ENCODE data around the gene AGAP6.
"Not testable (repeated sequence)": the region's sequence is repeated elsewhere in the genome, so short reads cannot be mapped to it uniquely, and the experiment has no call there.

GRCh38 chr10:50046457-50046856, 58.3 kb downstream of the AGAP6 start:
- TF ChIP-seq CTCF (optimal IDR thresholded peaks at IDR 0.05 in 1 of 3, IDR thresholded peaks at IDR 0.05 in 1 of 3, conservative IDR thresholded peaks at IDR 0.05 in 1 of 3; ENCODE audit: extremely low read depth in 1 of 3, insufficient read depth in 2 of 3, low read length in 3 of 3); EZH2 (IDR thresholded peaks at IDR 0.05; ENCODE audit: low read length): not testable (repeated sequence)
